H9 (cell line): ENCODE measurements around the gene EIF4E1B. TPM values are rescaled to one million over a fixed set of nuclear protein-coding genes. Genes with fewer than 3 reads are reported as not detected.
A peak's percentile ranks its signal among the peaks of the same experiment; 100 is the strongest.

Experiments
- DNase-seq: peaks from one replicate; pipeline ENCODE4 v3.0.0-alpha.2; 2017
- H2AFZ ChIP-seq: one replicate; pipeline ENCODE4 v1.6.1; 2013; ENCODE audit warnings: mild to moderate bottlenecking, low read length, control low read depth, moderate library complexity
- H2AK5ac ChIP-seq: 2 replicates; pipeline ENCODE4 v1.6.1; 2013; ENCODE audit warnings: low read length, control low read depth, mixed read lengths; ENCODE audit not compliant: insufficient read length
- H2BK120ac ChIP-seq: one replicate; pipeline ENCODE4 v1.6.1; 2013; ENCODE audit warnings: low read depth, mild to moderate bottlenecking, low read length, control low read depth, inconsistent platforms; ENCODE audit not compliant: poor library complexity, severe bottlenecking
- H2BK12ac ChIP-seq: 2 replicates; pipeline ENCODE4 v1.6.1; 2013; ENCODE audit warnings: low read length, control low read depth, mixed read lengths, low read depth; ENCODE audit not compliant: insufficient read length
- H2BK15ac ChIP-seq: 2 replicates; pipeline ENCODE4 v1.6.1; 2013; ENCODE audit warnings: low read depth, low read length, control low read depth
- H2BK20ac ChIP-seq: one replicate; pipeline ENCODE4 v1.6.1; 2013; ENCODE audit warnings: low read depth, mild to moderate bottlenecking, low read length, control low read depth, inconsistent platforms; ENCODE audit not compliant: poor library complexity, severe bottlenecking
- H2BK5ac ChIP-seq: 2 replicates; pipeline ENCODE4 v1.6.1; 2013; ENCODE audit warnings: low read length, control low read depth, mixed read lengths; ENCODE audit not compliant: insufficient read length
- H3K14ac ChIP-seq: 2 replicates; pipeline ENCODE4 v1.6.1; 2013; ENCODE audit warnings: low read length, control low read depth; ENCODE audit not compliant: insufficient read depth
- H3K18ac ChIP-seq: 2 replicates; pipeline ENCODE4 v1.6.1; 2013; ENCODE audit warnings: low read depth, mild to moderate bottlenecking, mixed read lengths, low read length, control low read depth; ENCODE audit not compliant: insufficient read length
- H3K23ac ChIP-seq: 2 replicates; pipeline ENCODE4 v1.6.1; 2013; ENCODE audit warnings: low read length, control low read depth, mixed read lengths, low read depth; ENCODE audit not compliant: insufficient read length
- H3K23me2 ChIP-seq: 2 replicates; pipeline ENCODE4 v1.6.1; 2013; ENCODE audit warnings: low read depth, mild to moderate bottlenecking, mixed read lengths, low read length, control low read depth; ENCODE audit not compliant: insufficient read length, poor library complexity, severe bottlenecking
- H3K27ac ChIP-seq: 2 replicates; pipeline ENCODE4 v1.5.1; 2013; ENCODE audit warnings: low read length, control low read depth, mixed read lengths, low read depth; ENCODE audit not compliant: insufficient read length
- H3K27me3 ChIP-seq: 2 replicates; pipeline ENCODE4 v1.6.1; 2013; ENCODE audit warnings: low read length, control low read depth, inconsistent platforms; ENCODE audit not compliant: insufficient read depth
- H3K4ac ChIP-seq: 2 replicates; pipeline ENCODE4 v1.6.1; 2013; ENCODE audit warnings: low read depth, mild to moderate bottlenecking, control low read depth, inconsistent platforms, low read length, moderate library complexity
- H3K4me1 ChIP-seq: 2 replicates; pipeline ENCODE4 v1.6.1; 2013; ENCODE audit warnings: low read length, control low read depth, inconsistent platforms; ENCODE audit not compliant: insufficient read depth
- H3K4me2 ChIP-seq: 2 replicates; pipeline ENCODE4 v1.6.1; 2013; ENCODE audit warnings: low read length, control low read depth, mixed read lengths; ENCODE audit not compliant: insufficient read length, insufficient read depth
- H3K56ac ChIP-seq: 2 replicates; pipeline ENCODE4 v1.6.1; 2013; ENCODE audit warnings: low read depth, mild to moderate bottlenecking, mixed read lengths, low read length, control low read depth; ENCODE audit not compliant: insufficient read length
- H3K79me1 ChIP-seq: 2 replicates; pipeline ENCODE4 v1.6.1; 2013; ENCODE audit warnings: low read depth, mild to moderate bottlenecking, moderate library complexity, low read length, control low read depth, inconsistent platforms; ENCODE audit not compliant: insufficient read depth, poor library complexity, severe bottlenecking
- H3K79me2 ChIP-seq: 2 replicates; pipeline ENCODE4 v1.6.1; 2013; ENCODE audit warnings: low read length, control low read depth, inconsistent platforms; ENCODE audit not compliant: insufficient read depth
- H3K9ac ChIP-seq: 2 replicates; pipeline ENCODE4 v1.6.1; 2013; ENCODE audit warnings: low read length, control low read depth, mixed read lengths; ENCODE audit not compliant: insufficient read length; ENCODE audit errors: extremely low read depth
- H3K9me3 ChIP-seq: one replicate; pipeline ENCODE4 v1.6.1; 2013; ENCODE audit warnings: low read depth, low read length, inconsistent platforms; ENCODE audit not compliant: control insufficient read depth
- H3T11ph ChIP-seq: one replicate; pipeline ENCODE4 v1.6.1; 2013; ENCODE audit warnings: mild to moderate bottlenecking, low read length, control low read depth, inconsistent platforms
- H4K20me1 ChIP-seq: one replicate; pipeline ENCODE4 v1.6.1; 2013; ENCODE audit not compliant: control insufficient read depth, insufficient read length, insufficient read depth
- H4K5ac ChIP-seq: 2 replicates; pipeline ENCODE4 v1.6.1; 2013; ENCODE audit warnings: low read depth, mild to moderate bottlenecking, mixed read lengths, low read length, control low read depth; ENCODE audit not compliant: insufficient read length
- H4K8ac ChIP-seq: replicated peaks from 2 replicates; pipeline ENCODE4 v1.6.1; 2013; ENCODE audit warnings: low read length, control low read depth, mixed read lengths, low read depth; ENCODE audit not compliant: insufficient read length
- H4K91ac ChIP-seq: 2 replicates; pipeline ENCODE4 v1.6.1; 2013; ENCODE audit warnings: low read depth, mild to moderate bottlenecking, moderate library complexity, mixed read lengths, low read length, control low read depth; ENCODE audit not compliant: insufficient read length
- H3K27ac Mint-ChIP-seq, 3 experiments: 2 replicates in 2 of 3; 3 replicates in 1 of 3; pipeline ENCODE4 v1.8.0; 2020 to 2021; ENCODE audit warnings: mixed read lengths in 3 of 3, mild to moderate bottlenecking in 1 of 3, moderate library complexity in 1 of 3
- H3K27me3 Mint-ChIP-seq: 2 replicates; pipeline ENCODE4 v1.8.0; 2021; ENCODE audit warnings: low read depth, mild to moderate bottlenecking, moderate library complexity, mixed read lengths
- H3K36me3 Mint-ChIP-seq, 3 experiments: 2 replicates in 2 of 3; 3 replicates in 1 of 3; pipeline ENCODE4 v1.8.0; 2020 to 2021; ENCODE audit warnings: low read depth in 3 of 3, mixed read lengths in 3 of 3; ENCODE audit not compliant: insufficient read depth in 1 of 3
- H3K4me1 Mint-ChIP-seq, 2 experiments: 2 replicates each; pipeline ENCODE4 v1.8.0; 2020; ENCODE audit warnings: mixed read lengths in 2 of 2
- H3K4me3 Mint-ChIP-seq, 2 experiments: 2 replicates in 1 of 2; 3 replicates in 1 of 2; pipeline ENCODE4 v1.8.0; 2020 to 2021; ENCODE audit warnings: mild to moderate bottlenecking in 2 of 2, mixed read lengths in 2 of 2, moderate library complexity in 1 of 2
- H3K9me3 Mint-ChIP-seq, 2 experiments: 2 replicates in 1 of 2; 3 replicates in 1 of 2; pipeline ENCODE4 v1.8.0; 2020; ENCODE audit warnings: mild to moderate bottlenecking in 2 of 2, mixed read lengths in 2 of 2, moderate library complexity in 1 of 2
- CTCF ChIP-seq: fragments of 200-600 bp; sonication (generic); conservative IDR thresholded peaks from 3 replicates; pipeline ENCODE4 v1.8.0; 2021; ENCODE audit warnings: antibody characterized with exemption, mild to moderate bottlenecking
- WGBS: extraction: QIAGEN DNeasy Blood & Tissue Kit; methylation state at CpG from one replicate; pipeline ENCODE4 v1.1.7; 2013; ENCODE audit warnings: missing lambda C conversion rate, low lambda C conversion rate, mixed read lengths; ENCODE audit not compliant: insufficient read length; ENCODE audit errors: extremely low coverage; 5-methylcytosine and 5-hydroxymethylcytosine counted together
- total RNA-seq: library from RNA; stranded (reverse); gene quantifications from 2 replicates; pipeline ENCODE4 v1.2.1, GENCODE V29; 2021

Gene EIF4E1B
- total RNA-seq, 1 experiment from 2014 or later, result 1.3 TPM

GRCh38 chr5:176609724-176610434 lies 20.6 kb upstream of the EIF4E1B start, which contains the start of gene GPRIN1:
TSS of gene GPRIN1 (minus strand) at chr5:176610156. CDS start at chr5:176599834, 10,322 bp downstream.
- Histone ChIP-seq H3K27ac (no peak within 1 kb of the TSS), H3K27me3 (no peaks in the 10 kb centered on the region; the same call in 1 of the 2 replicates), H4K20me1 (no peaks in the 10 kb centered on the region), H3K23ac (no peak within 1 kb of the TSS), H3K9me3 (no peaks in the 10 kb centered on the region), H4K8ac (no peak within 1 kb of the TSS), H2AFZ (no peak within 1 kb of the TSS), H3K18ac (no peak within 1 kb of the TSS), H3K4ac (no peak within 1 kb of the TSS), H2BK15ac (no peak within 1 kb of the TSS), H2AK5ac (no peak within 1 kb of the TSS), H3K56ac (no peak within 1 kb of the TSS), H3K23me2 (peaks cover 6% of the 10 kb centered on the region), H4K91ac (no peak within 1 kb of the TSS), H3K4me1 (no peaks in the 10 kb centered on the region; the same call in 1 of the 2 replicates), H3K4me2 (peak within 1 kb of the TSS; percentile 63), H3T11ph (no peak within 1 kb of the TSS), H2BK20ac (no peak within 1 kb of the TSS), H4K5ac (no peak within 1 kb of the TSS), H3K79me2 (no peaks in the 10 kb centered on the region), H2BK12ac (no peak within 1 kb of the TSS), H2BK5ac (no peak within 1 kb of the TSS), H3K9ac (peak within 1 kb of the TSS; percentile 56), H3K79me1 (no peaks in the 10 kb centered on the region), H3K14ac (no peak within 1 kb of the TSS), H2BK120ac (no peak within 1 kb of the TSS)
- peak within 1 kb of the TSS; percentile 86 to 96 for H3K4me3 Mint-ChIP-seq
- WGBS, result no CpG with 5 or more reads among the region's 101 CpGs
- no peaks in the 10 kb centered on the region for H3K36me3 Mint-ChIP-seq
- H3K27me3 Mint-ChIP-seq, result peaks cover 24% of the 10 kb centered on the region
- TF ChIP-seq CTCF, result peak; percentile 44; the same call in 2 of the 3 replicates
- DNase-seq, result peak; percentile 76
- peaks cover 32% of the 10 kb centered on the region in 2 experiments for H3K4me1 Mint-ChIP-seq
- no peaks in the 10 kb centered on the region; a peak in 1 of 5 replicates for H3K9me3 Mint-ChIP-seq
- H3K27ac Mint-ChIP-seq, result peak within 1 kb of the TSS in 1 of 3 experiments; percentile 75; a peak in 2 of 7 replicates
